HG03457 (cell line): ENCODE measurements around the gene GRM1.
A peak's percentile ranks its signal among the peaks of the same experiment; 100 is the strongest.

ENCODE experiments used
- ATAC-seq: cut with Tn5 transposase; IDR thresholded peaks from one replicate; pipeline ENCODE4 v1.9.1; 2021; ENCODE audit warnings: moderate number of reproducible peaks; ENCODE audit not compliant: unreplicated experiment

The GRM1 gene

GRCh38 chr6:146095481-146095880 lies 66.6 kb downstream of the GRM1 start:
- ATAC-seq, result no peak

DNA sequence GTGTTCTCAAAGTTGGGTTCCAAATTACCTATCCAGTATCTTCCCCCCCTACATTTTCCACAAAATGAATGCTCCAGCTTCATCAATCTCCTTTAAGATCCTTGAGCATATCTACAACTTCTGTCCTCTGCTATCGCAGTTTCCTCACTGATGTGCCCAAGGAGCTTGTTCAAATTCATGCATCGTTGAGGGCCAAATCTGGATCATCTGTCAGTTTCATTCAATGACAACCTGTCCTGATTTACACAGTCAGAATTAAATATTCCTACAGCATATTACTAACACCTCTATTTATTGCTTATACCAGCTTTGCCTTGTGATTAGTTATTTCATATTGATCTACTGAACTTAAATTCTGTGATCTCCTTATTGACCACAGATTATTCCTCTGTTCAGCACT lies 68.7 kb downstream of the GRM1 start:
- no peak for ATAC-seq

- no peak for ATAC-seq
These were observed 71.9 kb downstream of the GRM1 start for GRCh38 chr6:146100776-146101175.

DNA sequence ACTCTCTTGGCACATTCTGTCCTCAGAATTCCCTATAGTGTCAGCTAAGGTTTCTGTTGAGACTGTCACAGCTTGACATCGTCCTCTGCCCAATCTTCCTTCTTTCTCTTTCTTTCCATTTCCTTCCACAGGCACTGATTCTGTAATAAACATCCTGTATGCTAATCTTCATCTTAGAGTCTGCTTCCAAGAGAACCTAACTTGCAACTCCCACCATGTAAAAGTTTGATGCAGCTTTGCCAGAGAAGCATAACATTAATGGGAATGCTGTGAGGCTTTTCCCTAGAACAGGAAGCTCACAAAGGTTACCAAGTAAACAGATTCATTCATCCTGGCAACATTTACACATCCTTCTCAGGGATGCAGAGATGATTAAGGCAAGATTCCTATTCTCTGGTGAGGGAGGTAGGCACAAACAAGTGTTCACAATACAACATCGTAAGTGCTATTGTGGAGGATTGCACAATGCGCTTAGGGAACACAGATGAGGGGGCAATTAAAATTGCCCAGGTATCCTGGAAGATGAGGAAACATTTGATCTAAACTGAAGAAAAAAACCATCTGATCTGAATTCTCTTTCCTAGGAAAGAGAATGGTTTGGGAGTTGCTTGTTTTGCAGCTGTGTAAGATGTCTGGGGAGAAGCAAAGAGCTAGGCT lies 74.7 kb downstream of the GRM1 start:
- ATAC-seq, result no peak

DNA sequence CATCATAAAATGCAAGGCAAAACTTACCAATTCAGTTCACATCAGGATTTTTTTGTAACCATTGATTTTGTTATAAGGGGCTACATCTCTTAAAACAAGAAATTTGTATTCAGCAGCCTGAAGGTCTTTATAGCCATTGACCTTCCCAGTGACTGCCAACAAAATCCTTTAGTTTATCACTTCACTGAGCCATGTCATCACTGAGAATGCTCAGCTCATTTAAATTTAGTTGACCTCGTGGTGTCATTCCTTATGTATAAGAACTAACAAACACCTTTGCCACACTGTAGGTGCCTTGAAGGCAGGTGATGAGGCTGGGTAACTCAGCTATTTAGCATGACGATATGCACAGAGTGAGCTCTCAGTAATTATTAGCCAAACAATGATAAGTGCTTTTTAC lies 77.7 kb downstream of the GRM1 start:
- ATAC-seq, result no peak

DNA sequence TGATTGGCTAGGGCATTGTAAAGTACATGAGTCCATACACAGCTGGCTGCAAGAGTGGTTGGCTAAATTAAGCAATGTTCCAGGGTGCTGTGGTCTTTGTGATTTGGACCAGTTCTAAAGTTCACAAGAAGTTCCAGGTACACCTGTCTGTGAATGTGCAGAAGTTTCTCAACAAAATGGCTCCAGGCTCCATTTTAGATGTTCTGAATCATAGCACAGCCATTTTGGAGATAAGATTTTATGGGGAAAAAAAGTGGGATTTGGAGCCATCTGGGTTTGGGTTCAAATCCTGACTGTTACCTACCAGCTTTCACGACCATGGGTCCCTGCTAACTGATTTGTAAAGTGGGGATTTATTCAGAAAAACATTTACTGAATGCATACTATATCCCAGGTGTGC lies 82.1 kb downstream of the GRM1 start:
- ATAC-seq, result no peak

- no peak for ATAC-seq
These were observed 83.1 kb downstream of the GRM1 start for GRCh38 chr6:146111881-146112450.

DNA sequence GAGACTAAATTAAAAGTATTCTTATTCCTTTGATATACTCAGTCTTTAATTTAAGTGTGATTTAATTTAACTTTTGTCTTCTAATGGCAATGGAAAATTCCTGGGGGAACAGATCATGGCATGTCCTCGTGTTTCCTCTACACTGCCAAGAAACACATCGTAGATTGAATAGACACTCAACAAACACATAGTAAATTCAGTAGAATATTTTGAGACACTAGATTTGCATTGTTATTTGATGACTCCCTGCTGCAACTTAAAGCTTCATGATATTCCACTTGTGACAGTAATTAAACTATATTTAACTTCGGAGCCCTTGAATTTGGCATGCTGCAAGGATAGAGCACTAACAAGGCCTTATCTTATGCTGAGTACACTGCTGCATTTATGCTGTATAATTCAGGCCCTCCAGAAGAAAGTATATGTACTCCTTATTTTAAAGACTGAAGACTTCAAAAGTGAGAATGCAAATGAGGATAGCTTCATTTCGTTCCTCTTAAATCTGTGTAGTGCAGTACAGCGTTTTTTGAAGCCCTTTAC lies 84.3 kb downstream of the GRM1 start:
- no peak for ATAC-seq

DNA sequence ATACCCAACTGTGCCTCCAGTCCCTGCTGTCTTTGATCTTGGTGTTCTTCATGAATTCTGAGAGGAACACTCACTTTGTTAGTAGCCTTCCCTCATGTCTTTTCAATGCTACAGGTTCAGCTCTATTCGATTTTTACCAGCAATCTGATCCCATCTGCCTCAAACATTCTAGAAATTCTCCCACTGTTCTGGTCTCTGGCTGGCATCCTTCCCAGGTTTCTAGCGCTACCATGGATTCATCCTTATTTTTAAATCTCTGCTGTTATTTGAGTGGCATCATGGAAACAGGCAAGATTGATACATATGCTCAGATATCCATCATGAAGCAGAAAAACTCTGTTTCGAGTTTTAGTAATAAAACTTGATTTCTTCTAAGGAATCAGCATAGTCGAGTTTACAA lies 94.8 kb downstream of the GRM1 start:
- ATAC-seq, result no peak

- no peak for ATAC-seq
These were observed 98.8 kb downstream of the GRM1 start for GRCh38 chr6:146127447-146128215.

- no peak for ATAC-seq
These were observed 105.0 kb downstream of the GRM1 start for GRCh38 chr6:146133866-146134265.

GRCh38 chr6:146135167-146135566 lies 106.3 kb downstream of the GRM1 start:
- ATAC-seq, result no peak

DNA sequence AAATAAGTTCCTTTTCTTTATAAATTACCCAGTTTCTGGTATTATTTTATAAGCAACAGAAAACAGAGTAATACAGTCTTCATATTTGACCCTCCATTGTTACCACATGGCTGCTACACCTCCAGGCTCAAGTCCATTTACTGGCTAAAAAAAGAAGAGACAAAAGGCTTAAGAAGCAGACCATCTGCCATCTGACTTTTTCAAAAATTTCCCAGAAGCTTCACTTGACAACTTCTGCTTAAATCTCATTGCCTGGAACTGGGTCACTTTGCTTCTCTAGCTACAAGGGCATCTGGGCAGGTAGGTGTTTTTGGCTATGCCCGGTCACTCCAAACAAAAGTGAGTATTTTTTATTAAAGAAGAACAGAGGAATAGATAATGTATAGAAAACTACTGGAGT lies 118.0 kb downstream of the GRM1 start:
- ATAC-seq, result no peak

DNA sequence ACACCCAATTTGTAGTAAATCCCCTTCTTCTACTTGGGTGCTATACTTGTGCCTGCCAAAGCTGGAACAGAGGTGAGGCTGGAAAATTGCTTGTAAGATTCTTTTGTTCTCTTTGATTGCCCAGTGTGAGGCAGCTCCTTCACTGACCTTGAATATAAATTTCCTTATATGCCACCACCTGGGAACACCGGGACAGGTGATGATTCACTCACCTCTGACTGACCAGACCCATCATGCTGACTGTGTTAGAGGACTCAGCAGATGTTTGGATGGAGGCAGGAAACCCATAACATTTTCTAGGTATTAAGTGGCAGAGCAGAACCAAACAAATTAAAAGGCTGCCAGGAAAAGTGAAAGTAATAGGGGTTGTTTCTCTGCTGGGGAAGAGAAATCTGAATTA lies 120.9 kb downstream of the GRM1 start:
- no peak for ATAC-seq

DNA sequence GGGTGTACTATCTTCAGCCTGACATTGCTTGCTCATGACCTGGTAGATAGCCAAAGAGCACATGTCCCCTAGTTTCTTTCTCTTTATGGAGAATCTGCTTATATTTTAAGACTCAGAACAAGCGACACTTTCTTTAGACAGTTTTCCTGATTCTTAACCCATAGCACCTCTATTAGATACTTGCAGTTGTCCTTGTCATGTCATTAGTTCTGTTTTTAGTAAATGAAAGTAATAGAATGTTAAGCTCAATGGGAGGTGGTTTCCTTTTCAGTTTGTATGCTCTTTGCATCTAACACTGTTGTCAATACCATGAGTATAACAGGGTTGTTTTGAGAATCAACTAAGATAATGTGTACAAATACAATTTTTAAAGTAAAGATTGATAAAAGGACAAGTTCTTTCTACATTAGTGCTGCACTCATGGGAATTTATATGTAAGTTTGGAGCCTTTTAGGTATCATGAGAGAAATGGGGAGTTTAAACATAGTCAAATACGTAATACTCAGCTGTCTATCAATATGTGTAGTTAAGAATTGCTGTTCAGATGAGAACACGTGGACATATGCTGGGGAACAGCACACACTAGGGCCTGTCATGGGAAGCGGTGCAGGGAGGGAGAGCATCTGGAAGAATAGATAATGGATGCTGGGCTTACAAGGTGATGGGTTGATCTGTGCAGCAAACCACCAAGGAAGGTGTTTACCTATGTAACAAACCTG lies 124.3 kb downstream of the GRM1 start:
- ATAC-seq, result peak; percentile 97

- peak; percentile 41 for ATAC-seq
These were observed 125.3 kb downstream of the GRM1 start for GRCh38 chr6:146154197-146154596.

DNA sequence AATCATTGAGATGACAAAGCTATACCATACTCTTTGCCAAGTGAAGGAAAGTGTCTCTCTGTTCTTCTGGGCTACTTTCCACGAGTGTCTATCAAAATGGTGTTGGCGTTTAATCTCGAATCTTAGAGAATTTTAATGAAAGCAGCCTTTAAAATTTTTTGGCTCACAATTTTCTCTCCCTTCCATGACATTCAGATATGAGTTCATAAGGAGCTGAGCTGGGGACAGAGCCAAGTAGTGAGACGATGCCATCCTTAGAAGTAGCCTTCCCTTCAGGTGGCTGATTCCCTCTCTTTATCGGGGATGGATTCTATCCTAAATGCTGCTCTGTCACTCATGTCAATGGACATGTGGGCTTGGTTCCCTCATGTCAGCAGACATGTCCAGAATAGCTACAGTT lies 132.8 kb downstream of the GRM1 start:
- no peak for ATAC-seq

DNA sequence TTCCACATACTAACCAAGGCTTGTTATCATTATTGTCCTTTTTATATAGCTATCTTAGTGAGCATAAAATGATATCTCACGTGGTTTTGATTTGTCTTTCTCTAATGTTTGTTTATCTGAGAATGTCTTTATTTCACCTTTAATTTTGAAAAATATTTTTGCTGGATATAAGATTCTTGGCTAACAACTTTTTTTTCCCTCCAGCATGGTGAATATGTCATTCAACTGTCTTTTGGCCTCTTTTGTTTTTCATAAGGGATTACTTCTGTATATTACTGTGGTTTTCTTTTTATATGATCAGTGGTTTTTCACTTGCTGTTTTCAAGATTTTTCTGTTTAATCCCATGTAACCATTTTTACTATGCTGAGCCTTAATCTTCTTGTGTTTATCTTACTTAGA lies 141.0 kb downstream of the GRM1 start:
- no peak for ATAC-seq

DNA sequence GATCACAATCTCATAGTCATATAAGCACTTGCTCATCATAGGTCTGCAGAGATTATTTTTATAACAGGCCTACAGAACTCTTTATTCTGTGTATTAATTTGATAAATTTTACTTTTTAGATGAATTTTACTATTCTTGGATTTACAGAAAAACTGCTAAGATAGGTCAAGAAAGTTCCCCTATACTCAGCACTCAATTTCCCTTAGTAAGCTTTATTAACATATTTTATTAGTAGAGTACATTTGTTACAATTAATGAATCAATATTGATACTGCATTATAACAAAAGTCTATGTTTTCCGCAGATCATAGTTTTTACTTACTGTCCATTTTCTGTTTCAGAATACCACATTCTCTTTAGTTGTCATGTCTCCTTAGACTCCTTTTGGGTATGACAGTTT lies 148.9 kb downstream of the GRM1 start:
- no peak for ATAC-seq

DNA sequence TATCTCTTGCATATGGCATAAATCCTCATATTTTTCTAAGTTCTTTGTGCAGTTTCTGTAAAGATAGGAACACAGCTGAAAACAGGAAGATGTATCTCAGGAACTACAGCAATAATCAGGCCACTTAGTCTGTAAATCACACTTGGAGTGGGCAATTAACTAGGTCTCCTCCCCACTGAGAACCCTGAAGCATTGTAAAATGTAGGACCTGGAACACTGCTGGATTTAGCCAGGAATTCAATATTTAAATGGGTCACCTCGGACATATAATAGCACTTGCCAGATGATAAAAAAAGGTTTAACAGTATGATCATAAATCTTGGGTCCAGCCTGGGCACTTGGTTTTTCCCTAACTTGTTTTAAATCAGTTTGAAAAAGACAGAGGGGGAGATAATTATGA lies 155.0 kb downstream of the GRM1 start:
- ATAC-seq, result no peak

GRCh38 chr6:146184701-146185100 lies 155.8 kb downstream of the GRM1 start:
- no peak for ATAC-seq
